Peyer's patch (tissue), 4 donors: ENCODE data around the gene IFITM5. TPM values are rescaled to one million over a fixed set of nuclear protein-coding genes. Genes with fewer than 3 reads are reported as not detected.

Source experiments
- DNase-seq, 3 donors: peaks; one replicate each; pipeline ENCODE4 v3.0.0-alpha.2; 2017 to 2019
- H3K27ac ChIP-seq, 4 donors: fragments of 200-600 bp; sonication (generic); one replicate each; pipeline ENCODE4 v1.5.1; 2016 to 2019
- H3K27me3 ChIP-seq, 2 donors: fragments of 200-600 bp; sonication (generic); one replicate each; pipeline ENCODE4 v1.5.1; 2019
- H3K36me3 ChIP-seq, 3 donors: fragments of 200-600 bp; sonication (generic); one replicate each; pipeline ENCODE4 v1.5.1; 2016 to 2019
- H3K4me1 ChIP-seq, 4 donors: fragments of 200-600 bp; sonication (generic); one replicate each; pipeline ENCODE4 v1.5.1; 2016 to 2019
- H3K4me3 ChIP-seq, 4 donors: fragments of 200-600 bp; sonication (generic); 1 replicate in 3 of 4; 2 replicates in 1 of 4; pipeline ENCODE4 v1.5.1; 2016 to 2019; ENCODE audit warnings: mild to moderate bottlenecking in 1 of 4
- H3K9me3 ChIP-seq, 4 donors: fragments of 200-600 bp; sonication (generic); one replicate each; pipeline ENCODE4 v1.5.1; 2016 to 2019; ENCODE audit warnings: mild to moderate bottlenecking in 1 of 4
- CTCF ChIP-seq, 6 experiments: fragments of 450-650 bp in 4 of 6; fragments of 200-600 bp in 2 of 6; sonication (generic) in 1 of 6; IDR thresholded peaks; one replicate each; pipeline ENCODE4 v1.5.1; 2017 to 2019; ENCODE audit warnings: antibody characterized with exemption in 6 of 6, mild to moderate bottlenecking in 3 of 6, moderate library complexity in 1 of 6
- POLR2A ChIP-seq, 2 donors: fragments of 450-650 bp; IDR thresholded peaks; one replicate each; pipeline ENCODE4 v1.5.1; 2017; ENCODE audit warnings: antibody characterized with exemption in 2 of 2, mild to moderate bottlenecking in 2 of 2, moderate library complexity in 2 of 2
- total RNA-seq, 4 donors: library from RNA; depleted of rRNA; stranded (reverse); fragments of >200 nt; gene quantifications; one replicate each; pipeline ENCODE4 v1.1.0, GENCODE V29; 2016

The IFITM5 gene
- total RNA-seq, 4 donors from 2014 or later: not detected

GRCh38 chr11:303363-303762 is 4.0 kb upstream of the IFITM5 start:
- H3K27ac ChIP-seq: peak overlapping the region in 1 of 4 donors; percentile 27
- H3K4me3 ChIP-seq: no peak overlapping the region
- H3K27me3 ChIP-seq: peaks cover 0 to 9% of the 10 kb centered on the region in 2 donors
- H3K9me3 ChIP-seq: no peaks in the 10 kb centered on the region
- H3K36me3 ChIP-seq: no peaks in the 10 kb centered on the region
- DNase-seq: peak in 1 of 3 donors; percentile 77
- TF ChIP-seq POLR2A (IDR thresholded peaks at IDR 0.05): no peak
- TF ChIP-seq CTCF (IDR thresholded peaks at IDR 0.05): no peak
- H3K4me1 ChIP-seq: peaks cover 0 to 28% (median 0%) of the 10 kb centered on the region in 4 donors

DNA sequence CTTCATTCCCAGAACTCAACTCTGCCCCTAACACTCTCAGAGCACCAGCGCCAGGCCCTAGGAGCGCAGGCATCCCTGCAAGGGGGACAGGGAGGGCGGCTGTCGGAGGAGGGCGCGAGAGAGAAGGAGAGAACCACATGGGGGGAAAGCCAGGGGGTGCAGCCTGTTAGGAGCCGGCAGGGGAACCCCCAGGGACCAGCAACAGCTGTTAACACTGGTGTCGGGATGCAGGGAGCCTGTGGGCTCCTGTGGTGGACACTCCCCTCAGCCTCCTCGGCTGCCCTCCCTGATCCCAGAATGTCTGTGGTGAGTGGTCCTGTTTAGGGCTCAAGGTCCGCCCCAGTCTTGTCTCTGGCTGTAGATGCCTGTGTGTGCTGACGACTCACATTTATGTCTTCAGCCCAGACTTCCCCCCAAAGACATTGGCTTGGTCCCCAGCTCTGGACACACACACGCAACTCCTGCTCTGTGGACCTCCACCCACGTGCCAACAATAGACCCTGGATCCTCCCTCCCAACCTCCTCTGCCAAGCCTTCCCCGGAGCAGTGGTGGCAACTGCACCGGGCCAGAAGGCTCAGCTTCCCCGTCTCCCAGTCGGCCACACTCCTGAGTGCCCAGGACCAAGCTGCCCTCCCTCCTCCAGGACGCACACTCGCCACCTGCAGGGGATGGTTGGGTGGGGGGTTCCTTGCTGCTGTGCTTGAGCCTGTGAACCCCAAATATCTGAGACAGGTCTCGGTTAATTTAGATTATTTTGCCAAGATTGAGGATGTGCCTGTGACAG is 817 bp upstream of the IFITM5 start:
- Histone ChIP-seq H3K27me3 (peaks cover 0 to 9% of the 10 kb centered on the region in 2 donors), H3K27ac (no peak overlapping the region), H3K4me3 (no peak overlapping the region), H3K4me1 (peaks cover 0 to 24% (median 5%) of the 10 kb centered on the region in 4 donors), H3K9me3 (no peaks in the 10 kb centered on the region), H3K36me3 (no peaks in the 10 kb centered on the region)
- no peak for TF ChIP-seq CTCF (IDR thresholded peaks at IDR 0.05)
- TF ChIP-seq POLR2A (IDR thresholded peaks at IDR 0.05): no peak
- DNase-seq: peak in 1 of 3 donors; percentile 52

GRCh38 chr11:298406-299065 is 790 bp downstream of the IFITM5 start:
- Histone ChIP-seq H3K9me3 (no peaks in the 10 kb centered on the region), H3K4me1 (peaks cover 0 to 24% (median 5%) of the 10 kb centered on the region in 4 donors), H3K4me3 (no peak overlapping the region), H3K27me3 (peaks cover 0 to 9% of the 10 kb centered on the region in 2 donors), H3K27ac (peak overlapping the region in 2 of 4 donors; percentile 36 to 43), H3K36me3 (peaks cover 0 to 14% (median 0%) of the 10 kb centered on the region in 3 donors)
- peak; percentile 43 to 62 (median 52) for DNase-seq
- TF ChIP-seq CTCF (IDR thresholded peaks at IDR 0.05) (no peak), POLR2A (IDR thresholded peaks at IDR 0.05) (no peak)

GRCh38 chr11:297586-298405 is 1.5 kb downstream of the IFITM5 start:
- no peak overlapping the region for H3K4me3 ChIP-seq
- peak overlapping the region in 2 of 4 donors; percentile 36 to 43 for H3K27ac ChIP-seq
- H3K27me3 ChIP-seq: peaks cover 0 to 9% of the 10 kb centered on the region in 2 donors
- H3K4me1 ChIP-seq: peaks cover 0 to 24% (median 5%) of the 10 kb centered on the region in 4 donors
- H3K9me3 ChIP-seq: no peaks in the 10 kb centered on the region
- TF ChIP-seq POLR2A (IDR thresholded peaks at IDR 0.05) (no peak), CTCF (IDR thresholded peaks at IDR 0.05) (peak in 1 of 6 experiments; percentile 2)
- H3K36me3 ChIP-seq: peaks cover 0 to 21% (median 0%) of the 10 kb centered on the region in 3 donors
- DNase-seq: peak; percentile 48 to 74 (median 55)

GRCh38 chr11:297051-297585 is 2.2 kb downstream of the IFITM5 start:
- Histone ChIP-seq H3K4me1 (peaks cover 0 to 24% (median 5%) of the 10 kb centered on the region in 4 donors), H3K27me3 (peaks cover 0 to 9% of the 10 kb centered on the region in 2 donors), H3K4me3 (no peak overlapping the region), H3K27ac (peak overlapping the region in 2 of 4 donors; percentile 9 to 43), H3K9me3 (no peaks in the 10 kb centered on the region), H3K36me3 (peaks cover 0 to 21% (median 0%) of the 10 kb centered on the region in 3 donors)
- peak in 2 of 3 donors; percentile 50 to 52 for DNase-seq
- TF ChIP-seq POLR2A (IDR thresholded peaks at IDR 0.05): no peak
- TF ChIP-seq CTCF (IDR thresholded peaks at IDR 0.05): no peak
